B cell (primary cell): ENCODE measurements around the gene EEF1E1. TPM values are rescaled to one million over a fixed set of nuclear protein-coding genes. Genes with fewer than 3 reads are reported as not detected.
A peak's percentile ranks its signal among the peaks of the same experiment; 100 is the strongest.

ENCODE experiments used
- ATAC-seq: fragments of 200-7000 bp; cut with Tn5 transposase; one replicate; pipeline ENCODE4 v1.10.0; 2021; ENCODE audit warnings: low read depth, mild to moderate bottlenecking, moderate number of reproducible peaks, moderate library complexity
- CTCF ChIA-PET: fragments of 350-600 bp; sonication (Branson Sonifier 250); formaldehyde crosslinking; loops from one replicate; lab custom pipeline; 2021; ENCODE audit warnings: antibody characterized with exemption, inconsistent platforms; lab: Charles Lee
- POLR2A ChIA-PET: fragments of 350-600 bp; sonication (Branson Sonifier 250); formaldehyde crosslinking; loops from one replicate; lab custom pipeline; 2021; ENCODE audit warnings: antibody characterized with exemption; lab: Charles Lee
- DNase-seq: peaks from one replicate; pipeline ENCODE4 v3.0.0; 2013
- H2AFZ ChIP-seq: 2 replicates; pipeline ENCODE4 v1.6.1; 2012; ENCODE audit warnings: mild to moderate bottlenecking, low read depth, low read length; ENCODE audit not compliant: insufficient read depth, poor library complexity, severe bottlenecking
- H3K27ac ChIP-seq, 2 donors: 1 replicate in 1 of 2; 2 replicates in 1 of 2; pipeline ENCODE4 v1.5.1; 2012 to 2013; ENCODE audit warnings: low read length in 2 of 2, mild to moderate bottlenecking in 2 of 2, moderate library complexity in 1 of 2
- H3K27me3 ChIP-seq, 4 experiments: fragments of 200-600 bp in 1 of 4; sonication (generic) in 1 of 4; replicated peaks in 1 of 4; 1 replicate in 2 of 4; 2 replicates in 2 of 4; pipeline versions ENCODE4 v1.6.1 to v1.7.0; 2013 to 2016; ENCODE audit warnings: low read length in 3 of 4, mild to moderate bottlenecking in 2 of 4, mixed read lengths in 1 of 4, moderate library complexity in 1 of 4; ENCODE audit not compliant: insufficient read depth in 4 of 4, control insufficient read depth in 3 of 4; ENCODE audit errors: control extremely low read depth in 1 of 4
- H3K36me3 ChIP-seq, 2 experiments: replicated peaks in 1 of 2; 1 replicate in 1 of 2; 2 replicates in 1 of 2; pipeline versions ENCODE4 v1.6.1 to v1.7.1; 2013; ENCODE audit warnings: low read length in 1 of 2; ENCODE audit not compliant: insufficient read depth in 2 of 2, control insufficient read depth in 1 of 2; ENCODE audit errors: control extremely low read depth in 1 of 2, extremely low read depth in 1 of 2
- H3K4me1 ChIP-seq, 2 donors: fragments of 200-600 bp in 1 of 2; sonication (generic) in 1 of 2; 1 replicate in 1 of 2; 2 replicates in 1 of 2; pipeline versions ENCODE4 v1.5.1 to v1.6.1; 2013 to 2017; ENCODE audit warnings: low read length in 2 of 2; ENCODE audit not compliant: control insufficient read depth in 2 of 2, insufficient read depth in 2 of 2
- H3K4me2 ChIP-seq: replicated peaks from 2 replicates; pipeline ENCODE3; 2012; ENCODE audit warnings: mild to moderate bottlenecking, low read depth, low read length; ENCODE audit not compliant: poor library complexity, severe bottlenecking
- H3K4me3 ChIP-seq, 5 experiments: fragments of 200-600 bp in 1 of 5; sonication (generic) in 1 of 5; 1 replicate in 3 of 5; 2 replicates in 2 of 5; pipeline versions ENCODE4 v1.5.1 to v1.7.0; 2011 to 2016; ENCODE audit warnings: low read length in 4 of 5, mild to moderate bottlenecking in 4 of 5, low read depth in 2 of 5, control low read depth in 1 of 5, moderate library complexity in 1 of 5; ENCODE audit not compliant: insufficient read depth in 1 of 5; ENCODE audit errors: control extremely low read depth in 1 of 5, extremely low read depth in 1 of 5
- H3K79me2 ChIP-seq: fragments of 200-600 bp; sonication (generic); one replicate; pipeline ENCODE4 v1.6.0; 2016; ENCODE audit warnings: low read length; ENCODE audit not compliant: control insufficient read depth, insufficient read depth
- H3K9ac ChIP-seq: fragments of 200-600 bp; sonication (generic); 2 replicates; pipeline ENCODE4 v1.6.1; 2017; ENCODE audit warnings: mild to moderate bottlenecking, low read length, moderate library complexity
- H3K9me3 ChIP-seq, 3 donors: one replicate each; pipeline versions ENCODE4 v1.6.1 to v1.7.1; 2013; ENCODE audit warnings: low read length in 2 of 3; ENCODE audit not compliant: control insufficient read depth in 2 of 3, insufficient read depth in 1 of 3; ENCODE audit errors: control extremely low read depth in 1 of 3
- H4K20me1 ChIP-seq: 2 replicates; pipeline ENCODE4 v1.6.0; 2012; ENCODE audit warnings: mild to moderate bottlenecking, low read length; ENCODE audit not compliant: insufficient read depth, control insufficient read depth, poor library complexity, severe bottlenecking
- H3K27ac Mint-ChIP-seq: one replicate; pipeline ENCODE4 v1.8.0; 2021; ENCODE audit warnings: mixed read lengths
- H3K27me3 Mint-ChIP-seq: one replicate; pipeline ENCODE4 v1.8.0; 2021; ENCODE audit warnings: mixed read lengths
- H3K4me1 Mint-ChIP-seq: one replicate; pipeline ENCODE4 v1.8.0; 2021; ENCODE audit warnings: mixed read lengths
- H3K4me3 Mint-ChIP-seq: one replicate; pipeline ENCODE4 v1.8.0; 2021; ENCODE audit warnings: mixed read lengths
- H3K9me3 Mint-ChIP-seq: one replicate; pipeline ENCODE4 v1.8.0; 2022; ENCODE audit warnings: mixed read lengths; ENCODE audit not compliant: insufficient read depth
- CTCF ChIP-seq: fragments of 200-600 bp; IDR thresholded peaks from one replicate; pipeline ENCODE4 v1.8.0; 2022; ENCODE audit warnings: antibody characterized with exemption, mild to moderate bottlenecking
- EZH2 ChIP-seq: IDR thresholded peaks from 2 replicates; pipeline ENCODE4 v1.6.1; 2012; ENCODE audit warnings: borderline replicate concordance, low read depth, mild to moderate bottlenecking, moderate library complexity, low read length; ENCODE audit not compliant: insufficient read depth, poor library complexity, severe bottlenecking
- WGBS: methylation state at CpG from one replicate; pipeline ENCODE4 v1.1.5; 2013; ENCODE audit warnings: missing lambda C conversion rate; ENCODE audit not compliant: insufficient coverage; 5-methylcytosine and 5-hydroxymethylcytosine counted together
- intact Hi-C: fragments of 100-400 bp; cut with micrococcal nuclease; formaldehyde crosslinking; loops from one replicate; pipeline ENCODE4 v1.10.0; 2022
- polyA plus RNA-seq: library from polyadenylated mRNA; depleted of rRNA; stranded (reverse); fragments of >200 nt; gene quantifications from 2 replicates; pipeline ENCODE4 v1.2.3, GENCODE V29; 2012
- total RNA-seq, 2 donors: library from RNA; stranded (reverse); fragments of 120-200 nt in 1 of 2; gene quantifications; 1 replicate in 1 of 2; 2 replicates in 1 of 2; pipeline versions ENCODE4 v1.2.3 to v1.2.4, GENCODE V29; 2013 to 2022

The EEF1E1 gene
- total and polyA plus RNA-seq, 2 donors (not counting 1 experiment from before 2014, with no cell fraction given) = 20.1 to 23.1 TPM

DNA sequence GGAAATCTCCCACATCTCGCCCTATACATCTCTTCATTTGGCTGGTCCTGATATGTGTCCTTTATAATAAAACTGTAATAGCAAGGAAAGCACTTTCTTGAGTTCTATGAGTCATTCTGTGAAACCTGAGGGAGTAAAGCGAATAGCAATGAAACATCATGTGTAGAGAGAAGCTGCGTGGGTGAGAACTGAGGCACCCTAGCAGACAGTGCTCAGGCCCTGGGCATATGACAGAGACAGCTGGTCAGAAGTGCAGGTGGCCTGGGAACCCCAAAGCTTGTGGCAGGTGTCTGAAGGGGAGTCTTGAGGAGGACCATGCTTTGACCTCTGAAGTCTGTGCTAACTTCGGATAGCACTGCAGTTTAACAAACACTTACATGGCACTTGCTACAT lies 36.8 kb downstream of the EEF1E1 start:
- Histone ChIP-seq H3K4me1 (peaks cover 7 to 15% of the 10 kb centered on the region in 2 donors), H3K27me3 (no peaks in the 10 kb centered on the region), H3K36me3 (peaks cover 0 to 5% of the 10 kb centered on the region in 2 experiments), H3K79me2 (no peaks in the 10 kb centered on the region), H3K27ac (no peak overlapping the region), H4K20me1 (no peaks in the 10 kb centered on the region), H3K4me3 (no peak overlapping the region), H3K4me2 (peak overlapping the region; percentile 80), H3K9ac (peak overlapping the region; percentile 83), H2AFZ (peak overlapping the region; percentile 84), H3K9me3 (no peaks in the 10 kb centered on the region)
- H3K27ac Mint-ChIP-seq = peak overlapping the region; percentile 44
- WGBS = 63% methylated on average over 1 of the region's 4 CpGs
- peaks cover 19% of the 10 kb centered on the region for H3K4me1 Mint-ChIP-seq
- ChIA-PET CTCF (interaction anchor here (0.6 to 1.1 kb wide), 2 partner anchors 29 to 35 kb away, joined by 3 read pairs; no protein-coding TSS in a partner anchor), POLR2A (no interaction called here)
- no peaks in the 10 kb centered on the region for H3K27me3 Mint-ChIP-seq
- peak overlapping the region; percentile 0 for H3K4me3 Mint-ChIP-seq
- DNase-seq (no peak), ATAC-seq (no peak)
- TF ChIP-seq EZH2 (no peak), CTCF (no peak)
- no peaks in the 10 kb centered on the region for H3K9me3 Mint-ChIP-seq
- intact Hi-C loops = loop anchor here (2.0 kb wide), 1 partner anchor 677 kb away; the partner anchor contains the start of genes CAGE1 and RIOK1
